Mesangial cell (primary cell): Measurements from ENCODE around the gene FBXW11. TPM values are rescaled to one million over a fixed set of nuclear protein-coding genes. Genes with fewer than 3 reads are reported as not detected.

Experiments used
- total RNA-seq: library from RNA; depleted of rRNA; stranded (reverse); fragments of >200 nt; gene quantifications from 2 replicates; pipeline ENCODE4 v1.2.3, GENCODE V29; 2015

FBXW11 gene
- total RNA-seq: 33.2 and 36.4 TPM in 2 replicates

DNA sequence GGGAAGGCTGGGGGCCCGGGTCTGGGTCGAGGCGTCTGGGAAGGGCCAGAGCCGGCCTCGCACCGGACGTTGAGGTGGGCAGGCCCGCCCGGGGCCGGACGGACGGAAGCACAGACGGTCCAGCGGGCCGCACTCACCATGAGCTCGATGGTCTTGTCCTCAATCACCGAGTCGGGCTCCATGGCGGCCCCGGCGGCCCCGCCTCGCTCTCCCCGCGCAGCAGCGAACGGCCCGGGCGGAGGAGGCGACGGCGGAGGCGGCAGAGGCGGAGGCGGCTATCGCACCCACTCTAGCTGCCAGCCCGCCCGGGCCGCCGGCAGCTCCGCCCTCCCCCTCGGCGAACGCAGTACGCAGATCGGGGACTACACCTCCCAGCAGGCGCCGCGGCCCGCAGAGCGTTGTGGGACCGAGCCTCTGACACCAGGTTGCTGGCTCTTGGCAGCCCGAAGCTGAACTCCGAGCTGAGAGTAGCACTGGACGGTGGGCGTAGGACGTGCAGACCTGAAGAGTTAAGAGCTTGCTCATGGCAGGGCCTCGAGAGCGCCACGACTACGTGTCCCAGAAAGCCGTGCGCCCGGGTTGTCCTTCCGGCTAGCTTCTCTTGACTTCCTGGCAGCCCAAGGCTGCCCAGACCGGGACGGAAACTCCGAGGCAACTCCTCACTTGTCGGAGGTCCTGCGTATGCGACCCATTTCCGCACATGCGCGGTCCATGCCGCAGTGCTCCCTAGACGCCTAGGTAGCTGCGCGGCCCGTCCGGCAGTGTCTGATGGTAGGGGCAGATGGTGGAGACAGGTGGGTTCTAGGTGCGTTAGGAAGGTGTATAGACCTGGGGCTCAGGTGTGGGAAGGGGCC lies at the start of gene FBXW11:
Gene FBXW11, minus strand, starts transcription at position 318 of the 854 bp plus-strand sequence. Its CDS starts 136 bp downstream, at position 182.

Other genes starting within 250 kb of the FBXW11 start
- gene SMIM23, start 220.8 kb downstream of the FBXW11 start, total RNA-seq: not detected in 2 replicates
- 13.5 and 16.4 TPM in 2 replicates for gene STK10, start 181.6 kb upstream of the FBXW11 start, total RNA-seq
- not detected in 2 replicates for gene EFCAB9, start 187.5 kb upstream of the FBXW11 start, total RNA-seq